NCI-H446 treated with DMSO at 0.1 percent for 48 hours (cell line): ENCODE results near the gene ZXDC.

Experiments used
- DNase-seq: peaks from one replicate; lab custom pipeline; 2025; lab: John Stamatoyannopoulos, UW

Gene ZXDC

GRCh38 chr3:126475413-126476114, at the start of gene ZXDC:
Gene ZXDC, minus strand, starts transcription at chr3:126475891. Its CDS starts 26 bp downstream, at chr3:126475865.
- peak; percentile 91 for DNase-seq

GRCh38 chr3:126525091-126525852, 49.6 kb upstream of the ZXDC start:
- no peak for DNase-seq

GRCh38 chr3:126524429-126524988, 48.8 kb upstream of the ZXDC start:
- DNase-seq: no peak

- DNase-seq: no peak
Measured at GRCh38 chr3:126523745-126524428, 48.2 kb upstream of the ZXDC start, which contains the start of gene CHST13. Gene CHST13, plus strand, starts transcription at chr3:126524155. Its CDS starts 178 bp downstream, at chr3:126524333.

- DNase-seq: peak; percentile 14
Measured at GRCh38 chr3:126522363-126522788, 46.7 kb upstream of the ZXDC start.

- DNase-seq: no peak
Measured at GRCh38 chr3:126521122-126521891, 45.6 kb upstream of the ZXDC start.

- no peak for DNase-seq
Measured at GRCh38 chr3:126519506-126520455, 44.1 kb upstream of the ZXDC start.

GRCh38 chr3:126518779-126519177, 43.1 kb upstream of the ZXDC start:
- DNase-seq: no peak

GRCh38 chr3:126517986-126518778, 42.5 kb upstream of the ZXDC start:
- DNase-seq: no peak

- DNase-seq: no peak
Measured at GRCh38 chr3:126517291-126517951, 41.7 kb upstream of the ZXDC start, which contains the start of gene UROC1. Gene UROC1, minus strand, starts transcription at chr3:126517773. Its CDS starts 54 bp downstream, at chr3:126517719.

GRCh38 chr3:126516936-126517290, 41.2 kb upstream of the ZXDC start:
- DNase-seq: no peak

- DNase-seq: no peak
Measured at GRCh38 chr3:126516152-126516935, 40.7 kb upstream of the ZXDC start.

GRCh38 chr3:126515066-126515706, 39.5 kb upstream of the ZXDC start:
- no peak for DNase-seq

- no peak for DNase-seq
Measured at GRCh38 chr3:126514161-126514560, 38.5 kb upstream of the ZXDC start.

GRCh38 chr3:126512916-126513650, 37.4 kb upstream of the ZXDC start:
- DNase-seq: no peak

- DNase-seq: no peak
Measured at GRCh38 chr3:126512026-126512425, 36.3 kb upstream of the ZXDC start.

GRCh38 chr3:126511291-126511690, 35.6 kb upstream of the ZXDC start:
- DNase-seq: no peak
